IMR-90 (cell line): ENCODE data around the gene TBC1D1. TPM values are rescaled to one million over a fixed set of nuclear protein-coding genes. Genes with fewer than 3 reads are reported as not detected.

ENCODE experiments used
- ATAC-seq: fragments of 200-7000 bp; cut with Tn5 transposase; 2 replicates; pipeline ENCODE4 v1.9.1; 2020; ENCODE audit warnings: low read depth, mild to moderate bottlenecking, moderate library complexity
- BruUV-seq: library from RNA; stranded (reverse); fragments of 400-500 nt; replicated peaks from 2 replicates; lab custom pipeline; 2021; lab: Mats Ljungman, UMichigan
- CTCF ChIA-PET: fragments of 300-600 bp; formaldehyde crosslinking; extraction: SDS; loops from one replicate; lab custom pipeline; 2021; ENCODE audit warnings: antibody characterized with exemption; lab: Yijun Ruan, JAX
- POLR2A ChIA-PET: fragments of 300-600 bp; sonication (Branson Sonifier 250); formaldehyde crosslinking; loops from one replicate; lab custom pipeline; 2022; ENCODE audit warnings: antibody characterized with exemption; ENCODE audit not compliant: unreplicated experiment; lab: Charles Lee
- DNase-seq: peaks from one replicate; pipeline ENCODE4 v3.0.0; 2013
- H2AFZ ChIP-seq: replicated peaks from 2 replicates; pipeline ENCODE3; 2013; ENCODE audit warnings: low read length, mild to moderate bottlenecking; ENCODE audit not compliant: poor library complexity
- H2AK5ac ChIP-seq: 2 replicates; pipeline ENCODE4 v1.6.1; 2013; ENCODE audit warnings: low read depth, low read length, inconsistent platforms
- H2AK9ac ChIP-seq: replicated peaks from 2 replicates; pipeline ENCODE3; 2013; ENCODE audit warnings: mild to moderate bottlenecking, low read depth, low read length, moderate library complexity; ENCODE audit not compliant: poor library complexity
- H2BK120ac ChIP-seq: 2 replicates; pipeline ENCODE4 v1.6.1; 2013; ENCODE audit warnings: low read depth, low read length, inconsistent platforms
- H2BK15ac ChIP-seq: 3 replicates; pipeline ENCODE4 v1.6.1; 2013; ENCODE audit warnings: low read depth, low read length, inconsistent platforms
- H2BK20ac ChIP-seq: 2 replicates; pipeline ENCODE4 v1.6.1; 2013; ENCODE audit warnings: low read depth, mild to moderate bottlenecking, inconsistent platforms, low read length, moderate library complexity
- H2BK5ac ChIP-seq: 2 replicates; pipeline ENCODE4 v1.6.1; 2013; ENCODE audit warnings: mild to moderate bottlenecking, low read depth, low read length, inconsistent platforms; ENCODE audit not compliant: poor library complexity, severe bottlenecking
- H3K14ac ChIP-seq: replicated peaks from 2 replicates; pipeline ENCODE4 v1.6.1; 2013; ENCODE audit warnings: low read depth, low read length, inconsistent platforms
- H3K18ac ChIP-seq: 2 replicates; pipeline ENCODE4 v1.6.1; 2013; ENCODE audit warnings: low read depth, low read length, control low read depth
- H3K23ac ChIP-seq: 2 replicates; pipeline ENCODE4 v1.6.1; 2013; ENCODE audit warnings: low read depth, low read length, inconsistent platforms
- H3K27ac ChIP-seq: 2 replicates; pipeline ENCODE4 v1.5.1; 2013; ENCODE audit warnings: mild to moderate bottlenecking, control low read depth, low read length; ENCODE audit not compliant: insufficient read depth
- H3K27me3 ChIP-seq: 2 replicates; pipeline ENCODE4 v1.6.1; 2013; ENCODE audit warnings: low read length; ENCODE audit not compliant: control insufficient read depth, insufficient read depth
- H3K36me3 ChIP-seq: 2 replicates; pipeline ENCODE4 v1.6.1; 2013; ENCODE audit warnings: low read length, mixed read lengths; ENCODE audit not compliant: control insufficient read depth, insufficient read depth
- H3K4ac ChIP-seq: 2 replicates; pipeline ENCODE4 v1.6.1; 2013; ENCODE audit warnings: low read depth, low read length, inconsistent platforms
- H3K4me1 ChIP-seq: 2 replicates; pipeline ENCODE4 v1.6.1; 2013; ENCODE audit warnings: low read length, mixed read lengths; ENCODE audit not compliant: control insufficient read depth, insufficient read depth
- H3K4me2 ChIP-seq: 2 replicates; pipeline ENCODE4 v1.6.1; 2013; ENCODE audit warnings: low read depth, mild to moderate bottlenecking, control low read depth, low read length, moderate library complexity
- H3K4me3 ChIP-seq: 2 replicates; pipeline ENCODE4 v1.5.1; 2013; ENCODE audit warnings: low read depth, mild to moderate bottlenecking, control low read depth, low read length, moderate library complexity; ENCODE audit not compliant: insufficient read depth
- H3K56ac ChIP-seq: 2 replicates; pipeline ENCODE4 v1.6.1; 2013; ENCODE audit warnings: low read length, inconsistent platforms; ENCODE audit not compliant: insufficient read depth; ENCODE audit errors: extremely low read depth
- H3K79me1 ChIP-seq, 2 experiments: 2 replicates each; pipeline ENCODE4 v1.6.1; 2013; ENCODE audit warnings: low read length in 2 of 2, inconsistent platforms in 1 of 2, low read depth in 1 of 2
- H3K9ac ChIP-seq: 2 replicates; pipeline ENCODE4 v1.6.1; 2013; ENCODE audit warnings: low read depth, low read length, control low read depth
- H3K9me1 ChIP-seq: 2 replicates; pipeline ENCODE4 v1.6.1; 2013; ENCODE audit warnings: low read length, inconsistent platforms; ENCODE audit not compliant: insufficient read depth
- H3K9me3 ChIP-seq: 2 replicates; pipeline ENCODE4 v1.6.1; 2013; ENCODE audit warnings: low read length; ENCODE audit not compliant: control insufficient read depth, insufficient read depth
- H4K20me1 ChIP-seq: 2 replicates; pipeline ENCODE4 v1.6.1; 2013; ENCODE audit warnings: low read length, inconsistent platforms; ENCODE audit not compliant: insufficient read depth
- H4K5ac ChIP-seq: 2 replicates; pipeline ENCODE4 v1.6.1; 2013; ENCODE audit warnings: mild to moderate bottlenecking, low read depth, low read length, control low read depth
- H4K8ac ChIP-seq, 2 experiments: 2 replicates each; pipeline ENCODE4 v1.6.1; 2013; ENCODE audit warnings: low read depth in 2 of 2, low read length in 2 of 2, control low read depth in 1 of 2, inconsistent platforms in 1 of 2
- H4K91ac ChIP-seq: 2 replicates; pipeline ENCODE4 v1.6.1; 2013; ENCODE audit warnings: low read depth, low read length, inconsistent platforms; ENCODE audit not compliant: insufficient read depth
- BHLHE40 ChIP-seq: fragments of 150-350 bp; IDR thresholded peaks from 2 replicates; pipeline ENCODE4 v1.6.1; 2016; ENCODE audit warnings: mild to moderate bottlenecking, low read depth, low read length
- CEBPB ChIP-seq: IDR thresholded peaks from 2 replicates; pipeline ENCODE4 v1.6.1; 2012; ENCODE audit warnings: low read depth, low read length, improper control_type of control experiment
- CHD1 ChIP-seq: IDR thresholded peaks from 2 replicates; pipeline ENCODE4 v1.6.1; 2012; ENCODE audit warnings: low read depth, low read length, improper control_type of control experiment
- CTCF ChIP-seq: conservative IDR thresholded peaks from 2 replicates; pipeline ENCODE4 v1.5.1; 2012; ENCODE audit warnings: mild to moderate bottlenecking, low read depth, low read length, improper control_type of control experiment
- ELK1 ChIP-seq: fragments of 150-350 bp; IDR thresholded peaks from 2 replicates; pipeline ENCODE4 v1.6.1; 2016; ENCODE audit warnings: low read depth, mild to moderate bottlenecking, low read length, moderate library complexity, borderline replicate concordance
- FOS ChIP-seq: fragments of 150-350 bp; IDR thresholded peaks from 2 replicates; pipeline ENCODE4 v1.6.1; 2016; ENCODE audit warnings: low read depth, low read length
- MAFK ChIP-seq: IDR thresholded peaks from 2 replicates; pipeline ENCODE4 v1.6.1; 2012; ENCODE audit warnings: low read depth, low read length, improper control_type of control experiment
- MAZ ChIP-seq: IDR thresholded peaks from 2 replicates; pipeline ENCODE4 v1.6.1; 2012; ENCODE audit warnings: low read depth, mild to moderate bottlenecking, low read length, improper control_type of control experiment, moderate library complexity, borderline replicate concordance
- MXI1 ChIP-seq: IDR thresholded peaks from 2 replicates; pipeline ENCODE4 v1.6.1; 2012; ENCODE audit warnings: low read depth, mild to moderate bottlenecking, low read length, moderate library complexity, borderline replicate concordance
- NFE2L2 ChIP-seq: fragments of 150-350 bp; IDR thresholded peaks from 2 replicates; pipeline ENCODE4 v1.6.1; 2016; ENCODE audit warnings: low read depth, mild to moderate bottlenecking, low read length
- POLR2A ChIP-seq: IDR thresholded peaks from 2 replicates; pipeline ENCODE4 v1.6.1; 2012; ENCODE audit warnings: mild to moderate bottlenecking, low read depth, low read length
- RAD21 ChIP-seq: IDR thresholded peaks from 2 replicates; pipeline ENCODE4 v1.6.1; 2012; ENCODE audit warnings: low read length, improper control_type of control experiment
- RCOR1 ChIP-seq: IDR thresholded peaks from 2 replicates; pipeline ENCODE4 v1.6.1; 2012; ENCODE audit warnings: mild to moderate bottlenecking, low read length, improper control_type of control experiment; ENCODE audit not compliant: insufficient replicate concordance
- RFX5 ChIP-seq: IDR thresholded peaks from 2 replicates; pipeline ENCODE4 v1.8.0; 2012; ENCODE audit warnings: low read depth, mild to moderate bottlenecking, low read length, moderate library complexity
- SMC3 ChIP-seq: fragments of 150-350 bp; IDR thresholded peaks from 2 replicates; pipeline ENCODE4 v1.6.1; 2016; ENCODE audit warnings: low read depth, mild to moderate bottlenecking, antibody characterized with exemption, low read length, moderate library complexity
- USF2 ChIP-seq: fragments of 150-350 bp; IDR thresholded peaks from 2 replicates; pipeline ENCODE4 v1.6.1; 2017; ENCODE audit warnings: mild to moderate bottlenecking, antibody characterized with exemption, low read length, low read depth
- WGBS, 2 experiments: methylation state at CpG; one replicate each; pipeline versions ENCODE4 v1.1.5 to v1.1.7; 2013; ENCODE audit warnings: missing lambda C conversion rate in 2 of 2; ENCODE audit not compliant: insufficient read length in 1 of 2; ENCODE audit errors: extremely low coverage in 2 of 2; 5-methylcytosine and 5-hydroxymethylcytosine counted together
- dilution Hi-C: fragments of 300-500 bp; cut with HindIII; formaldehyde crosslinking; loops from one replicate; pipeline ENCODE4 v1.14.3; 2018; ENCODE audit warnings: low sequenced_read_pairs; ENCODE audit not compliant: unreplicated experiment
- in situ Hi-C: fragments of 300-500 bp; cut with MboI; formaldehyde crosslinking; loops from 3 replicates; pipeline ENCODE4 v1.14.3; 2019; ENCODE audit warnings: low sequenced_read_pairs, inconsistent platforms, mixed read lengths
- intact Hi-C: fragments of 100-400 bp; cut with micrococcal nuclease; formaldehyde crosslinking; loops from 2 replicates; pipeline ENCODE4 v1.10.0; 2022
- polyA plus RNA-seq, 3 experiments: library from polyadenylated mRNA; depleted of rRNA; stranded (reverse); fragments of >200 nt; gene quantifications; 2 replicates each; pipeline ENCODE4 v1.2.3, GENCODE V29; 2012; ENCODE audit warnings: low replicate concordance in 1 of 3
- total RNA-seq: library from RNA; depleted of rRNA; stranded (reverse); fragments of >200 nt; gene quantifications from 2 replicates; pipeline ENCODE4 v1.2.3, GENCODE V29; 2012

Gene TBC1D1
- total and polyA plus RNA-seq, 2 of the 4 experiments (the other 2 are of a cell fraction), result 42.4 to 104 TPM

- no TSS peak for BruUV-seq
- H2BK20ac ChIP-seq, result no peak overlapping the region
- peaks cover 9% of the 10 kb centered on the region for H3K4me1 ChIP-seq
- POLR2A ChIA-PET, result no interaction called here
- WGBS, 2 experiments, result 87% methylated on average over 3 of the region's 7 CpGs; no CpG with 5 or more reads in 1 of the 2 experiments
- no peak overlapping the region for H3K23ac ChIP-seq
- no peaks in the 10 kb centered on the region; the same call in 1 of the 2 replicates for H3K36me3 ChIP-seq
- ATAC-seq, result no peak
- H2AK9ac ChIP-seq, result no peak overlapping the region
- no peak overlapping the region for H3K18ac ChIP-seq
- no peak overlapping the region for H2BK5ac ChIP-seq
- dilution Hi-C loops, result no loop called here
- no peak overlapping the region for H4K5ac ChIP-seq
- H4K20me1 ChIP-seq, result no peaks in the 10 kb centered on the region
- TF ChIP-seq RCOR1 (no peak), RFX5 (no peak), CHD1 (no peak), POLR2A (no peak), BHLHE40 (no peak), CEBPB (no peak), MAZ (no peak), USF2 (no peak), RAD21 (no peak), ELK1 (no peak), SMC3 (no peak), NFE2L2 (no peak), FOS (no peak), MXI1 (no peak), MAFK (no peak), CTCF (no peak)
- no peaks in the 10 kb centered on the region for H3K27me3 ChIP-seq
- H3K14ac ChIP-seq, result no peak overlapping the region
- no peak overlapping the region for H2AK5ac ChIP-seq
- peaks cover 13 to 28% of the 10 kb centered on the region in 2 experiments for H3K79me1 ChIP-seq
- H2BK120ac ChIP-seq, result no peak overlapping the region
- H2BK15ac ChIP-seq, result no peak overlapping the region
- peaks cover 8% of the 10 kb centered on the region; the same call in 1 of the 2 replicates for H3K9me1 ChIP-seq
- H4K8ac ChIP-seq, result no peak overlapping the region
- H4K91ac ChIP-seq, result no peak overlapping the region
- CTCF ChIA-PET, result no interaction called here
- no peak for DNase-seq
- no peaks in the 10 kb centered on the region for H3K9me3 ChIP-seq
- H3K4ac ChIP-seq, result no peak overlapping the region
- H3K4me2 ChIP-seq, result no peak overlapping the region
- no peak overlapping the region for H2AFZ ChIP-seq
- H3K27ac ChIP-seq, result no peak overlapping the region
- H3K4me3 ChIP-seq, result no peak overlapping the region
- intact Hi-C loops, result loop anchor here (10.0 kb wide), 1 partner anchor 1067 kb away; no protein-coding TSS in a partner anchor
- H3K56ac ChIP-seq, result no peak overlapping the region
- in situ Hi-C loops, result loop anchor here (10.0 kb wide), 1 partner anchor 247 kb away; no protein-coding TSS in a partner anchor
- H3K9ac ChIP-seq, result no peak overlapping the region
Observed at GRCh38 chr4:38067499-38067898, 176.6 kb downstream of the TBC1D1 start.
